Skin epidermis (tissue), 12 donors: ENCODE results near the gene FN1.

Source experiments
- H3K27ac ChIP-seq, 21 experiments: fragments of 200-600 bp; sonication (generic) in 11 of 21; one replicate each; pipeline ENCODE4 v1.5.0; 2020; ENCODE audit warnings: mild to moderate bottlenecking in 3 of 21, inconsistent platforms in 2 of 21, moderate library complexity in 2 of 21
- H3K4me3 ChIP-seq, 7 experiments: fragments of 200-600 bp; sonication (generic) in 2 of 7; one replicate each; pipeline ENCODE4 v1.5.0; 2020; ENCODE audit warnings: inconsistent platforms in 2 of 7, mild to moderate bottlenecking in 2 of 7, moderate library complexity in 1 of 7

Gene FN1

GRCh38 chr2:215435870-215436704 lies at the start of gene FN1:
TSS of gene FN1 (minus strand) at chr2:215436068. CDS start at chr2:215435802, 266 bp downstream.
- H3K4me3 ChIP-seq, result peak within 1 kb of the TSS; percentile 31 to 48 (median 44)
- H3K27ac ChIP-seq, result peak within 1 kb of the TSS in 20 of 21 experiments; percentile 47 to 94 (median 80)

- no peak overlapping the region for H3K4me3 ChIP-seq
- H3K27ac ChIP-seq, result no peak overlapping the region
These were observed 49.2 kb upstream of the FN1 start for GRCh38 chr2:215485032-215485431.

- H3K4me3 ChIP-seq, result no peak overlapping the region
- no peak overlapping the region for H3K27ac ChIP-seq
These were observed 48.7 kb upstream of the FN1 start for GRCh38 chr2:215484570-215484969.

- no peak overlapping the region for H3K27ac ChIP-seq
These were observed 47.6 kb upstream of the FN1 start for GRCh38 chr2:215483431-215483830.

GRCh38 chr2:215479536-215480240 lies 43.8 kb upstream of the FN1 start:
- peak overlapping the region in 2 of 21 experiments; percentile 33 to 36 for H3K27ac ChIP-seq
- H3K4me3 ChIP-seq, result no peak overlapping the region

More at GRCh38 chr2:215483431-215483830, 47.6 kb upstream of the FN1 start:
- no peak overlapping the region for H3K4me3 ChIP-seq

GRCh38 chr2:215479121-215479520 lies 43.3 kb upstream of the FN1 start:
- H3K27ac ChIP-seq, result no peak overlapping the region
- H3K4me3 ChIP-seq, result no peak overlapping the region

- H3K4me3 ChIP-seq, result no peak overlapping the region
- H3K27ac ChIP-seq, result no peak overlapping the region
These were observed 40.6 kb upstream of the FN1 start for GRCh38 chr2:215476424-215476823.

GRCh38 chr2:215466097-215466909 lies 30.4 kb upstream of the FN1 start:
- no peak overlapping the region for H3K4me3 ChIP-seq
- H3K27ac ChIP-seq, result peak overlapping the region in 1 of 21 experiments; percentile 54

GRCh38 chr2:215465256-215465655 lies 29.4 kb upstream of the FN1 start:
- H3K4me3 ChIP-seq, result no peak overlapping the region
- H3K27ac ChIP-seq, result no peak overlapping the region

GRCh38 chr2:215461836-215462532 lies 26.1 kb upstream of the FN1 start:
- H3K4me3 ChIP-seq, result no peak overlapping the region
- peak overlapping the region in 3 of 21 experiments; percentile 19 to 44 (median 28) for H3K27ac ChIP-seq

- H3K27ac ChIP-seq, result peak overlapping the region in 3 of 21 experiments; percentile 25 to 44 (median 28)
- no peak overlapping the region for H3K4me3 ChIP-seq
These were observed 25.0 kb upstream of the FN1 start for GRCh38 chr2:215460682-215461382.

GRCh38 chr2:215455958-215456357 lies 20.1 kb upstream of the FN1 start:
- Histone ChIP-seq H3K27ac (no peak overlapping the region), H3K4me3 (no peak overlapping the region)

GRCh38 chr2:215454519-215455246 lies 18.8 kb upstream of the FN1 start:
- Histone ChIP-seq H3K27ac (no peak overlapping the region), H3K4me3 (no peak overlapping the region)

GRCh38 chr2:215452725-215453124 lies 16.9 kb upstream of the FN1 start:
- no peak overlapping the region for H3K27ac ChIP-seq

GRCh38 chr2:215451012-215451756 lies 15.3 kb upstream of the FN1 start:
- Histone ChIP-seq H3K27ac (no peak overlapping the region), H3K4me3 (no peak overlapping the region)

More at GRCh38 chr2:215452725-215453124, 16.9 kb upstream of the FN1 start:
- H3K4me3 ChIP-seq, result no peak overlapping the region

GRCh38 chr2:215450188-215451011 lies 14.5 kb upstream of the FN1 start:
- H3K4me3 ChIP-seq, result no peak overlapping the region
- no peak overlapping the region for H3K27ac ChIP-seq

GRCh38 chr2:215447673-215448081 lies 11.8 kb upstream of the FN1 start:
- H3K4me3 ChIP-seq, result no peak overlapping the region
- H3K27ac ChIP-seq, result no peak overlapping the region
